GM21526 (cell line): ENCODE data around the gene ADGRG6.
A peak's percentile ranks its signal among the peaks of the same experiment; 100 is the strongest.

Experiments
- ATAC-seq: cut with Tn5 transposase; IDR thresholded peaks from one replicate; pipeline ENCODE4 v1.9.1; 2021; ENCODE audit warnings: moderate library complexity; ENCODE audit not compliant: unreplicated experiment, low FRiP score

ADGRG6 gene

GRCh38 chr6:142373268-142374090 lies 71.7 kb downstream of the ADGRG6 start:
- ATAC-seq: no peak

- ATAC-seq: no peak
These were observed 72.4 kb downstream of the ADGRG6 start for GRCh38 chr6:142374091-142374770.

DNA sequence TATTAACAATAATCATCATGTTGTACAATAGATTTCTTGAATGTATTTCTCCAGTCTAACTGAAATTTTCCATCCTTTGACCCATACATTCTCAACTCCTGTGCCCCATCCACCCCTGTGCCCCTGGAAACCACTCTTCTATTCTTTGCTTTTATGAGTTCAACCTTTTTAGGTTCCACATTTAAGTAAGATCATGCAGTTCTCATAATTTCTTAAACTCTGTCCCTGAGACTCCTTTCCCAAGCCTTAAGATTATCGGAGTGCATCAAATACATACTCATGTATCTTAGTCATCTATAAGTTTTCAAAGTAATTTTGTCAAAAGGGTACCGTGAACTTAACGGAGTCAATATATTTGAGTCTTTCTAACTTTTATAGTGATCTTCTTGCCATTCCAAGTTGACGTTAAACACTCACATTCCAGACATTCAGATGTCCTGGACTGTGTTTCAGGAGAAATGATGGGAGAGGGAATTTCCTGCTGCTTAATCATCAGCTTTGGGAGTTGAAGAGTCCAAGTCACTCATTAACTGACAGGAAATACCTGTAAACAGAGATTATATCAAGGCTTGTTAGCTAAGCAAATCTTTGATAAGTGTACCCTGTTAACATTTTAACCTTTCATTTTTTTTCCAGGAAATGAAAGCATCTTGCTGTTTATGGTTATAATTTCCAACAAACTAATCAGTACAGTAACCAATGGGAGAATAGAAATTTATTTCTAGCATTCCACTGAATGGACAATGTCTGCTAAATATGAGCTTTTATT lies 73.3 kb downstream of the ADGRG6 start:
- no peak for ATAC-seq

GRCh38 chr6:142376115-142376514 lies 74.3 kb downstream of the ADGRG6 start:
- no peak for ATAC-seq

- no peak for ATAC-seq
These were observed 75.1 kb downstream of the ADGRG6 start for GRCh38 chr6:142376800-142377496.

GRCh38 chr6:142377497-142377848 lies 75.7 kb downstream of the ADGRG6 start:
- ATAC-seq: no peak

- ATAC-seq: no peak
These were observed 76.5 kb downstream of the ADGRG6 start for GRCh38 chr6:142378138-142378875.

DNA sequence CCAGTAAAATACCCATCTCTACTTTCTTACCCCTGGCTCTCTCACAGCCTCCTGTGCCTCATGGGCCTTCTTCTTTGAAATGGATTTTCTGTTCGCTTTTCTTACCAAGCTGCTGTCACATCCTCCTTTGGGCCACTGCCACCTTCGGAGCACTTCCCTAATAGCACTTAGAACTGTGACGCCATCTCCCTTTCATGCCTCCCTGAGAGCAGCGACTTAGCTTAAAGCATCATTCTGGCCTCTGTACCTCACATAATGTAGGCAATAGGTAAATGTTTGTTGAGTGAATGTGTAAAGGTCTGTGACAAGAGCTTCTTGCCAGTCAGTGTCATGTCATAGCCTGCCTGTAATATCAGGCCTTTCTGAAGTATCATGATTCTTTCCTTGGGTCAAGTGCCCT lies 78.8 kb downstream of the ADGRG6 start:
- ATAC-seq: no peak

GRCh38 chr6:142381181-142381580 lies 79.4 kb downstream of the ADGRG6 start:
- no peak for ATAC-seq

DNA sequence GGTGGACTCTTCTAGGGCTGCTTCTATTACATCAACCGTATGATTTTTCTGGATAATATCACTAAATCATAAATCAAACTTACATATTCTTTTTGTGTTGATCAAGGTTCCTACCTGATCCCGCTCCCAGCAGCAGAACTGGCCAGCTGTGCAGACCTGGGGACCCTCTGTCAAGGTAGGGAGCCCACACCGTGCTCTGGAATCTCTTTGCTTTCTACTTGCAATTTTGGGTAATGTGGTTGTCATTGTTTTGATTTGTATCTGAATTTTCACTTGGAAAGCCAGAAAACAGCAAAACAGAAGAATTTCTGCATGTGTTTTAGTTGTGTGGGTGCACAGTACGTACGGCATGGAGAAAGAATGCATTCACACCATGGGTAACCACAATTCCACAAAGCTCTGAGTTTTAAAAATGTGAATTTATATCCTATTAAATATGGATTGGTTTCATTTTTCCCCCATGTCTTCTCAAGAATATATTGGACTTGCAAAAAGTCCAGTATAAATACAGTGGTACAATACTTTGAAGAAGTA lies 80.1 kb downstream of the ADGRG6 start:
- no peak for ATAC-seq

GRCh38 chr6:142384519-142385254 lies 82.9 kb downstream of the ADGRG6 start:
- ATAC-seq: no peak

DNA sequence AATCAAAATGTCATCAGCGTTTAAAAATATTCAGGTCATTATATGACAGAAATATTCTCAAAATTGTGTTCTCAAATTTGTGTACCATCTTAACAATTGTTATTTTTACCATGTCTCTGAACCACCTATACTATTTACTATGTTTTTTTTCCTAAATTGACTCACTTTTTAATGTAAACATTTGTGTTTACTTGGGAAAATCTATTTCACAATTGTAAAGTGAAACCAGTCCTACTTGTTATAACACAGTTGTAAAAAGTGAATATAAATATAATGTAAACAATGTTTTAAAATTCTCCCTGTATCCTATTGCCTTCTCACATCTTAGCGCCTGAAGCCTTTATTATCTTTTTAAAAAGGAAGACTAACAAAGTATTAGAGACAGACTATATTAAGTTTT lies 83.5 kb downstream of the ADGRG6 start:
- ATAC-seq: no peak

DNA sequence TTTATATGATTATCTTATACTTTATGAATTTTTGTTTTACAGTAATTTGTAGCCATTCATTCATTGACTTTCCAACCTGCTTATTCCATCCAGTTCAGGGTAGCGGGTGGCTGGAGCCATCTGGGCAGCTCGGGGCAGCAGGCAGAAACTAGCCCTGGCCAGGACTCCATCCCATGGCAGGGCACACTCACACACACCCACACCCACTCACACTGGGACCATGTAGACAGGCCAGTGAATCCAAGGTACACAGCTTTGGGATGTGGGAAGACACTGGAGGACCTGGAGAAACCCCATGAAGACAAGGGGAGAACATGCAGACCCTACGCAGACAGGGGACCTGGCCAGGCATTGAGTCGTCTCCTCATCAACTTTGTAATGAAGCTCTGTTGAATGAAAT lies 84.8 kb downstream of the ADGRG6 start:
- no peak for ATAC-seq

GRCh38 chr6:142387997-142388815 lies 86.4 kb downstream of the ADGRG6 start:
- ATAC-seq: peak; percentile 55

DNA sequence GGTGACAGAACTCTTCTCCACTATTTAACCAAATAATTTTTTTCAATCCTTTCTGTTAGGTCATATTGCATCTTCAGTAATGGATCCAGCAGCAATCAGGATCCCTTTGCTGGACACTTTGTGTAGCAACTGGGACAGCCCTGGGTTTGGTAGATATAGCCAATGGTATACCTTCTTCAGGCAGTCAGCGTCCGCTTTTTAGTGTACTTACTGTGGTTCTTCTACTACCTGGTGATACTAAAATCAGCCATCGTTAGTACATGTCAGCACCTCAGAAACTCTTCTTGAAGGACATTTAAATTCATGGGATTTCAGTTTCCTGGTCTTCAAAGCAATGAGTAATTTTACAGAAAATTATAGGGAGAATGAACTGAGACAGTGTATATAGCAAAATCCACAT lies 93.5 kb downstream of the ADGRG6 start:
- peak; percentile 18 for ATAC-seq

GRCh38 chr6:142395768-142396231 lies 94.0 kb downstream of the ADGRG6 start:
- ATAC-seq: peak; percentile 92

GRCh38 chr6:142398353-142398752 lies 96.5 kb downstream of the ADGRG6 start:
- no peak for ATAC-seq

DNA sequence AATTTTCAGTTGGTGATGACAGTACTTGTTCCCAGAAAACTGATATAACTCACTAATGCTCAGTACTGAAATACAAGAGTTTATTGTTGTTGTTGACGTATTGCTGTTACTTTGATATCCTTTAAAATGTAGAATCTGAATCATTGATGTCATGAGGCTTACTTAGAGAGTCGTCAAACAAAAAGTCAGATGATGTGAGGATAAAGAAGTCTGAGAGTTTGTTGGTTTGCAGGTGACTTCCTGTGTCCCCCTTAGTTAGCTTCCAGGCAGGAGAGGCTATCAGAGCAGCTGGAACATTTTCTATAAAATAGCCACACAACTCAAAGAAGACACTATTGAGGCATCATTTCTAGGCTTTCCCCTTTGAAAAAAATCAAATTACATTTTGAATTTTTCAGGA lies 97.9 kb downstream of the ADGRG6 start:
- ATAC-seq: no peak
